Measurements from ENCODE around the gene TMEM126A. TPM values are rescaled to one million over a fixed set of nuclear protein-coding genes. Genes with fewer than 3 reads are reported as not detected.

TMEM126A gene
- 28.8 and 37.2 TPM in 2 replicates for total RNA-seq

DNA sequence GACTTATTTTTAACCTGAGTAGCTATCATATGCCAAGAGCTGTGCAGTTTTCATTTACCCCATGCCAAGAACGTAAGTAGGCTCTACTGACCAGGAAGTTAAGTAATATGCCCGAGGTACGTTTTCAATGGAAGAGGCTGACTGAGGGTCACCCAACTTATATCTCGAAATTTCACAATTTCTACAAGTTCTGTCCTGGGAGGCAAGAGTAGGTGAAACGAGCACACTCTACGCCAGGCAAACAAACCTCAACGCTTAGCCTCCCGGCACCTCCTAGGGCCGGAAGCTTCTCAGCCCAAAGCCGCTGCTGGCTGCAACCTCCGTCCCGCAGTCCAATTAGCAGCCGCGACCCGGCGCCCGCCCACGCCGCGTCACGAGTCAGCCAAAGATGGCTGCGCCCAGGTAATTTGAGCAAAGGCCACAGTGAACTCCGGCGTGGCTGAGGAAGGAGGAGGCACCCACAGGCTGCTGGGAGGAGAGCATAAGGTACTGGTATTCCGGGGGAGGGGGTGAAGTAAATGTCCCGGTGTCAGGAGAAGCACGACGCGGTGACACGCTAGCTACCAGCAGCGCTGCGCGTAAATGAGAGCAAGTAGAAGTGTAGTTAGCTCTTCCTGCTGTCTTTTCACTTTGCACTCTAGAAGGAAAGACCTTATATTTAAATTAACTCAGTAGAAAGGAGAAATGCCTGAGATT is at the start of gene TMEM126A:
Gene TMEM126A (plus strand): TSS at position 364 of the 696 bp plus-strand sequence. CDS start 2,289 bp downstream, outside the sequence.

DNA sequence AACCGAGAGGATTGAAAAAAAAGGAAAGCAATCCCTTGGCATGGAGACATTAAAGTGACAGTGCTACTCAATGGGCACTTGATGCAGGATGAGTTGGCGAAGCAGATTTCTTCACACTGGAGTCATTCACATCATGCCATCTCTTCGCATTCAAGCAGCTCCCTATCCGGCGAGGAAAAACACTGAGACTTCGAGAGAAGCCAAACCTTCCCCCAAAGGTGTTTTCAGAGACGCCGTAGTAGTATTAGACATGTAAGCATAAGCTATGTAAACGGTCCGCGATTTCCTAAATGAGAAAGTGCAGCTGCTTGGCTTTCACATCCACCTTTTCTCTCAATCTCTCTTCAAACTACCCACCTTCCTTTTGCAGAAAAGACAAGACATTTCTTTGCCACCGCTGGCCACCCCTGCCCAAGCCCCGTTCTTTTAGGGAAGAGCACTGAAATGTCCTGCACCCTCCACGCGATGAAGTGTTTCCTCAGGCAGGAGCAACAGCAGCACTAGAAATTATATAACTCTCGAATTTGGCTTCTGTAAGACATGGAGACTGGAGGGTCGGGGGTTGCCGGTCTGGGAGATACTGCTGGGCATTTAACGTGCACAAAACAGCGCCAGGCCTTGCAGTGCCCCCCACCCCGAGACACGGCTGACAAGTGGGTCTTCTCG is 20.3 kb upstream of the TMEM126A start, which contains the start of gene DLG2:
Gene DLG2 (minus strand): TSS at position 13 of the 666 bp plus-strand sequence.

GRCh38 chr11:85627998-85628770 is 19.6 kb upstream of the TMEM126A start, which contains the start of gene TMEM126B:
TMEM126B (plus strand) TSS chr11:85628593; CDS start chr11:85628608, 15 bp downstream.

GRCh38 chr11:85664615-85665481 is 17.1 kb downstream of the TMEM126A start, which contains the start of gene CREBZF:
CREBZF (minus strand) TSS chr11:85665129; CDS start chr11:85664875, 254 bp downstream.

DNA sequence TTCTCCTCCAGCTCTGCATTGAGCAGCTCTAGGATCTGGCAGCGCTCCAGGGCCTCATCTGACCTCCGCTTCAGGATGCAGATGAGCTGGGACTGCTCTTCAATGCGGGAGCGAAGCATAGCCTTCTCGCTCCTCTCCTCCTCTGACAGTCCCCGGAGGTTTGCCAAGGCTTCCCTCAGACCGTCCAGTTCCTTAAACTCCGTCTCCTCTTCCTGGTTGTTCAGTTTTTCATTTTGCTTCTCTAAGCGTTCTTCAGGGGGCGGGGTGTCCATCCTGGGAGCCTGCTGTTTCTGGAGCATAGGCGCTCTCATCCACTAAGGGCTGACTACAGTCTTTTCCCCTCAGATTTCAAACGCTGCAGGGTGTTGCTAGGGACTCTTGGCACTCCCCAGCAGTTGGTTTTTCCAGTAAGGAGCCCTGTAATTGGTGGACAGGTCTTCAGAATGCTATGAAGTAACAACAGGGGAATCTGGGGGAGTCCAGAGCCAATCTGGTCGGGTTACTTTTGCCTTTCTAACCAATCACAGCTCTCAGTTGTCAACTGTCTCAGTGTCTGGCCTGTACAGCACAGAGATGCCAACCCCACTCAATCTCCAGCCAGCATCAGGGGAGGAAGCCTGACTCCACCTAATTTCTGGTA is 38.2 kb downstream of the TMEM126A start, which contains the start of gene CCDC89:
Gene CCDC89 (minus strand): TSS at position 376 of the 640 bp plus-strand sequence. CDS start 65 bp downstream, at position 311.

Other genes with a start within 250 kb of the TMEM126A start
- gene DLG2, start 20.6 kb upstream of the TMEM126A start, total RNA-seq: 0.11 and 0.52 TPM in 2 replicates
- 50.6 and 55.3 TPM in 2 replicates for gene TMEM126B, start 19.4 kb upstream of the TMEM126A start, total RNA-seq
- 24.7 and 31.4 TPM in 2 replicates for gene CREBZF, start 17.2 kb downstream of the TMEM126A start, total RNA-seq
- not detected in 2 replicates for gene CCDC89, start 38.2 kb downstream of the TMEM126A start, total RNA-seq
- 0.26 and 0.33 TPM in 2 replicates for gene SYTL2, start 163.2 kb downstream of the TMEM126A start, total RNA-seq
- not detected in 2 replicates for gene CCDC83, start 207.4 kb downstream of the TMEM126A start, total RNA-seq